T-helper 9 cell (primary cell): ENCODE data around the gene MYH14.
"Not testable (repeated sequence)": the region's sequence is repeated elsewhere in the genome, so short reads cannot be mapped to it uniquely, and the experiment has no call there.

ENCODE experiments used
- DNase-seq: peaks from one replicate; pipeline ENCODE4 v3.0.0-alpha.2; 2020

The MYH14 gene

DNA sequence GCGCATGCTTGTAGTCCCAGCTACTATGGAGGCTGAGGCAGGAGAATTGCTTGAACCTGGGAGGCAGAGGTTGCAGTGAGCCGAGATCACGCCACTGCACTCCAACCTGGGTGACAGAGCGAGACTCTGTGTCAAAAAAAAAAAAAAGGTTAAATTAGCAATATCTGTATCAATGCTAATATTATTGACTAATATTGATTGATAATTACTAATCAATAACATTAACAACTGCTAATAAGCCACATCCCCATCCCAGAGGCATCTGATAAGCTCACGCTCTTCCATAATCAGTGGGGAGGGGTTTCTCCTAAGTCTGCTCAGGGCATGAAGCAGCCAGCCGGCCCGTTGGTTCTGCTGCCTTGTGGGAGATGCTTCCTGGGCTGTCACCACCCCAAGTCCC lies 24.7 kb downstream of the MYH14 start:
- DNase-seq, result not testable (repeated sequence)

DNA sequence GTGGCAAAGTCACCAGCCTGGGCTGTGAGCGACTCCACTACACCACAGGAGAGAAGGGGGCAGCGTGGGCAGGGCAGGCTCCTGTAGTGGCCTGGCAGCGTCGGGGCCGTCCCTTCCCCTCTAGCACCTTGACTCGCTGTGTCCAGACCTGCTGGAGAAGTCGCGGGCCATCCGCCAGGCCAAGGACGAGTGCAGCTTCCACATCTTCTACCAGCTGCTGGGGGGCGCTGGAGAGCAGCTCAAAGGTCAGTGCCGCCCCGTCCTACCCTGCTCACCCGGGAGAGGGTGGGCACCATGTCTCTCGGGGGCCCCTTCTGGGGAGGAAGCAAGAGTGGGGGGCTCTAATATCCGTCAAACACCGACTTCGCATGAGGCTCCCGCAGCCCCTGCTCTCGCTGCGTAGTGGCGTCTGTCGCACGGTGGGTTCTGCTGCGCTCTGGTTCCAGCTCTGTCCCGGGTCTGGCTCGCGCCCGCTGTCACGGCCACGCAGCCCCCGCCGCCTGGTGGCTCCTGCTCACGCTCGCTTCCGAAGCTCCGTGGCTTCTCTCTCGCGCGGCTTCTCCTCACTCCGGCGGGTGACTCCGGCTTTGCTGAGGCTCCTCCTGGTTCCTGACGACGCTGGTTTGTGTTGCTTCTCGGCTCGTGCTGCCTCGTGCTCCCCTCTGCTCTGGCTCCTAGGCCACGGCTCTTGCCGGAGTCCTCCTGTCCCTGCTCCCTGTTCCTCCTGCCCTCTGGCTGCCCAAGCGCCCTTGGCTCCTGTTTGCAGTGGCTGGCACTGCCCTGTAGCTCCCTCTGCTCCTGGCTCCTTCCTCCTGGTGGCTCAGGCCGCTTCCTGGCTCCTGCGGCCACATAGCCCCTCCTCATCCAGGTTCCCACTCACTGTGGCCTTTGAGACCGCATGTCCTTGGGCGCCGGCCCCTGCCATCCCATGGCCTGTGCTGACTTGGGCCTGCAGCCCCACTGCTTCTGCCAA lies 27.2 kb downstream of the MYH14 start:
- DNase-seq, result no peak

DNA sequence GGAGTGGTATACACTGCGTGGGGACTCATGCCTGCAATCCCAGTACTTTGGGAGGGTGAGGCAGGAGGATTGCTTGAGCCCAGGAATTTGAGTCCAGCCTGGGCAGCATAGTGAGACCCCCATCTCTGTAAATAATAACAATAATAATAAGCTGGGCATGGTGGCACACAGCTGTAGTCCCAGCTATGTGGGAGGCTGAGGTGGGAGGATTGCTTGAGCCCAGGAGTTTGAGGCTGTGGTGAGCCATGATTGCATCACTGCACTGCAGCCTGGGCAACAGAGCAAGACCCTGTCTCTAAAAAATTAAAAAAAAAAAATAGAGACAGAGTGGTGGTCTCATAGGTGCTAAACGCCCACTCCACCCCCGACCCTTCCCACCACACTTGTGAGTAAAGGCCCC lies 28.0 kb downstream of the MYH14 start:
- not testable (repeated sequence) for DNase-seq

DNA sequence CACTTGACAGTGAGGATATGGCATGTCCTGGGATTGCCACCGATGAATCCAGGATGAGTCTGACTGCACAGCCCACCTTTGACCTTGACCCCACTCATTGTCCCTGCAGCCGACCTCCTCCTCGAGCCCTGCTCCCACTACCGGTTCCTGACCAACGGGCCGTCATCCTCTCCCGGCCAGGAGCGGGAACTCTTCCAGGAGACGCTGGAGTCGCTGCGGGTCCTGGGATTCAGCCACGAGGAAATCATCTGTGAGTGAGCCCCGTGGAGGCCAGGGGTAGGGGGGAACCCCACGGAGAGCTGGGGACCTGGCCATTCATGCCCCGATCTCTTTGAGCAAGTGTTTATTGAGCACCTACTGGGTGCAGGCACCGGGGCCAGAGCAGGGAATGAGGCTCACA lies 28.4 kb downstream of the MYH14 start:
- no peak for DNase-seq

DNA sequence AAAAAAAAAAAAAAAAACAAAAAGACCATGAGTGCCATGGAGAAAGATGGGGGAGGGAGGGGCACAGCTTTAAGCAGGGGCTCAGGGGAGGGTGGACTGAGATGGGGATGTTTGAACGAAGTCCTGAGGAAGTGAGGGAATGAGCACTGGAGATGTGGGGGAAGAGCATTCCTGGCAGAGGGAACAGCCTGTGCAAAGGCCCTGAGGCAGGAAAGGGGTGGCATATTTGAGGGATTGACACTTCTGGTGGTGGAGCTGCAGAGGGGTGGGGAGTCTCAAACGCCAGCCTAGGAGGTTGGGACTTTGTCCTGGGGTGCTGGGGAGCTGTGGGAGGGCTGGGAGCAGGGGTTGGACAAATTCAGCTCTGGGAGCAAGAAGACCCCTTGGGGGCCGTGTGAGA lies 29.2 kb downstream of the MYH14 start:
- no peak for DNase-seq

DNA sequence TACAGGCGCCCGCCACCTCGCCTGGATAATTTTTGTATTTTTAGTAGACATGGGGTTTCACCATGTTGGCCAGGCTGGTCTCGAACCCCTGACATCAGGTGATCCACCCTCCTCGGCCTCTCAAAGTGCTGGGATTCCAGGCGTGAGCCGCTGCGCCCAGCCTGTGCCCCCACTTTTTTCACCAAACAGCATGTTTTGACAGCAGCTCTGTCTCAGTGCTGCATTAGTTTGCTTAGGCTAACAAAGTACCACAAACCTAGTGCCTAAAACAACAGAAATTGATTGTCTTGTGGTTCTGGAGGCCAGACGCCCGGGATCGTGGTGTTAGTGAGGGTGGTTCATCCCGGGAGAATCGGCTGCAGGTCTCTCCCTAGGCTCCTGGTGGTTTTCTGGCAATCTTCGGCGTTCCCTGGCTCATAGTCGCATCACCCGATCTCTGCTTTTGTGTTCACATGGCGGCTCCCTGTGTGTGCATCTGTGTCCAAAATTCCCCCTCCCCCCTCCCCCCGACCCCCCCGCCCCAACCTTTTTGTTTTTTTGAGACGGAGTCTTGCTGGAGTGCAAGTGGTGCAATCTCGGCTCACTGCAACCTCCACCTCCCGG lies 30.0 kb downstream of the MYH14 start:
- no peak for DNase-seq

DNA sequence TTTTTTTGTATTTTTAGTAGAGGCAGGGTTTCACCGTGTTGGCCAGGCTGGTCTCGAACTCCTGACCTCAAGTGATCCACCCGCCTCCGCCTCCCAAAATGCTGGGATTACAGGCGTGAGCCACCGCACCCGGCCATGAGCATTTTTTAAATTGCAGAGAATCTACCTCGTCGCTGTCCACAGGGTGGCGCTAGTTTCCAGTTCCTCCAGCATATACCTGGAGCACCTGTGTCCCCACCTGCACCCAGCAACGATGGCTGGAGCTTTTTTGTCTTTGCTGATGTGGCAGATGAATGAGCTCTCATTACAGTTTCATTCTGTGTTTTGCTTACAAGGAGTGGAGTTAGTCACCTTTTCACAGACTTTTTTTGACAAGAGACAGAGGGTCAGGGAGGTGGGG lies 34.1 kb downstream of the MYH14 start:
- not testable (repeated sequence) for DNase-seq

DNA sequence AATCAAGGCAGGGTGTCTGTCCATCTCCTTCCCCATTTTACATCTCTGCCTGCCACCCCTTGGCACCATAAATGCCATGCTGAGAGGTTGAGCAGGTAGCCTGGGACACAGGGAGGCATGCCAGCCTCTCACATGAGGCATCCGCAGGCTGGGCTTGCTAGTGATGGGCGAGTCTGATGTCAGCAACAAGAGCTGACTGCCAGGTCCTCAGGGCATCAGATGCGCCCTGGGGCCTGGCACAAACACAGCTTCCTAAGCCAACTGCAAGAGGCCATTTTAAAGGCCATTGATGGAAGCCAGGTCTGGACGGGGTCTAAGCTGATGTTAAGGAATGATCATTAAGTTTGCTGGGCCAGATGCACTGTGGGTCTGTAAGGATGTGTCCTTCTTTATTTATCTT lies 34.6 kb downstream of the MYH14 start:
- no peak for DNase-seq

DNA sequence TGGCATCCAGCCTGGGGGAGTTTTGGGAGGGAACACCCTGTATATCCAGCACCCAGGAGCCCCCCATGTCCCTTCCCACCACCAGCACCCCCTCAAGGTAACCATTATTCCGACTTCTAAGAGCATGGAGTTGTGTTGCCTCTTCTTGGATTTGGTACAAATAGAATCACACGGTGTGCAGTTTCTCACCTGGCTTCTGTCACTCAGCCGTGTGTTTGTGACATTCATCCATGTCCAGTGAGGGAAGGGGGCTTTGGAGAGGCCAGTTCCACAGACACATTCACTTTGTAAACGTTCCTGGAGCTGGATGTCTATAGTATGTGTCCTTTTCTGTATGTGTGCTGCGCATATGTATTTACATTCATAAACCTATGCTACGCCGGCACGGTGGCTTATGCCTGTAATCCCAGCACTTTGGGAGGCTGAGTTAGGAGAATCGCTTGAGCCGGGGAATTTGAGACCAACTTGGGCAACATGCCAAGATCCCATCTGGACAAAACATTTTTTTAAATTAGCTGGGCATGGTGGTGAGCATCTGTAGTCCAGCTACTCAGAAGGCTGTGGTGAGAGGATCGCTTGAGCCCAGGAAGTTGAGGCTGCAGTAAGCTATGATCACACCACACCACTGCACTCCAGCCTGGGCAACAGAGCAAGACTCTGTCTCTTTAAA lies 36.6 kb downstream of the MYH14 start:
- DNase-seq, result no peak

DNA sequence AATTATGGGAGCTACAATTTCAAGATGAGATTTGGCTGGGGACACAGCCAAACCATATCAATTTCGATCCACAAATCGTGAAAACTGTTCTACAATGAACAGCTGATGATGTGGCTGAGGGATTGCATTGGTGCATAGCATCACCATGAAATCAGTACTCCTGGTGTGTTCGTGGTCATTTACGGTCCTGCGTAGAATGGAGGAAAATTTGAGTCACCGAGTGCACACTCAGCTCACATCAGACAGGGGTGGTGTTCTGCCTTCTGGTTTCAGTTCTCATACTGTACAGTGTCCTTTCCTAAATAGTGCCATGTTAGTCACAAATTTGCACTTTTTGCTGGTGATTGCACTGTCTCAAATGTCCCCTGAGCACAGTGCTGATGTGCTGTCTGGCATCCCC lies 39.2 kb downstream of the MYH14 start:
- no peak for DNase-seq

DNA sequence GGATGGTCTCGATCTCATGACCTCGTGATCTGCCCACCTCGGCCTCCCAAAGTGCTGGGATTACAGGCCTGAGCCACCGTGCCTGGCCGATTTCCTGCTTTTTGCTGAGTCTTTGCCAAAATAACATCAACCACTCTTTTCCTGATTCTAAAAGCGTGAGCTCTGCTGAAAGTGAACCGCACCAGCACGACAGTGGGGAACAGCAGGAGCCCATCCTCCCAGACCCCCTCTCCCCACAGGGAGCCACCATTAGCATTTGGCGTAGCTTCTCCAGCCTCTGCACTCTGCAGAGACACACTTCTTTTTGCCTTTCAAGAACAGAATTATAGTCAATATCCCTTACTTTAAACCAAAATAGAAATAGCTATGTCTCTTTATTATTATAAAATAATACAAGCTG lies 41.3 kb downstream of the MYH14 start:
- no peak for DNase-seq

DNA sequence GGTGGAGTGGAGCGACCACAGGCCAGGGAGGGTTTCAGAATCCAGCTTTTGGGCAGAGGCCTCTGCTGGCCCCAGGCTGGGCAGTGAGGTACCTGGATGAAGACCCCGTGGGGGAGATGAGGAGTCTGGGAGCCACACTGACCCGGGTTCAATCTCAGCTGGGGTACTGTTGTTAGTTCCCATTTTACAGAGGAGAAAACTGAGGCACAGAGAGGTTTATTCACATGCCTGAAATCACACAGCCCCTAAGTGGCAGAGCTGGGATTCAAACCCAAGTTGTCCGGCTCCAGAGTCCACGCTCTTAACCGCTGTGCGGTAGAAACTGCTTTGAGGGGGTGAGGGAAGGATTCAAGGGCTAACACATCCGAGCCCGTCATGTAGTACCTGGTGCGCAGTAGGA lies 45.0 kb downstream of the MYH14 start:
- DNase-seq, result no peak

DNA sequence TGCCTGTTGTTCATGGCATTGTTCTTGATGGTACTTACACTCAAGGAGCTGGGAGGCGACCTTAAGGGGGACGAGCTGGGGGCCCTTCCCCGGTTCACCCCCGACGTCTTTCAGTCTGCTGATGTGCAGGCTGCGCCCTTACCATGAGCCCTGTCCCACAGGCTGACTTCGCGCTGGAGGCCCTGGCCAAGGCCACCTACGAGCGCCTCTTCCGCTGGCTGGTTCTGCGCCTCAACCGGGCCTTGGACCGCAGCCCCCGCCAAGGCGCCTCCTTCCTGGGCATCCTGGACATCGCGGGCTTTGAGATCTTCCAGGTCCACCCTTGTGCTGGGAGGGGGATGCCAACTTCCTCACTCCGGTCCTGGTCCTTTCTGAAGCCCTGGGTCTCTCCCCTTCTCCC lies 45.4 kb downstream of the MYH14 start:
- DNase-seq, result no peak

DNA sequence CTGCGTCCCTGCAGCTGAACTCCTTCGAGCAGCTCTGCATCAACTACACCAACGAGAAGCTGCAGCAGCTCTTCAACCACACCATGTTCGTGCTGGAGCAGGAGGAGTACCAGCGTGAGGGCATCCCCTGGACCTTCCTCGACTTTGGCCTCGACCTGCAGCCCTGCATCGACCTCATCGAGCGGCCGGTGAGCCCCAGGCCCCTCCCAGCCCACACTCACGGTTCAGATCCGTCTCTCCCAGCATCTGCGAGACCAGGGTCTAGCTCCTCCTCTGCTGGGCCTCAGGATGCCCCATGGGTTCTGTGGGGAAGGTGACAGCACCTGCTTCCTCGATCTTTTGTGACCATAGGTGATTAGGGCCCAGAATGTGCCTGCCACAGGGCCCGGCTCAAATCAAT lies 46.2 kb downstream of the MYH14 start:
- DNase-seq, result no peak

DNA sequence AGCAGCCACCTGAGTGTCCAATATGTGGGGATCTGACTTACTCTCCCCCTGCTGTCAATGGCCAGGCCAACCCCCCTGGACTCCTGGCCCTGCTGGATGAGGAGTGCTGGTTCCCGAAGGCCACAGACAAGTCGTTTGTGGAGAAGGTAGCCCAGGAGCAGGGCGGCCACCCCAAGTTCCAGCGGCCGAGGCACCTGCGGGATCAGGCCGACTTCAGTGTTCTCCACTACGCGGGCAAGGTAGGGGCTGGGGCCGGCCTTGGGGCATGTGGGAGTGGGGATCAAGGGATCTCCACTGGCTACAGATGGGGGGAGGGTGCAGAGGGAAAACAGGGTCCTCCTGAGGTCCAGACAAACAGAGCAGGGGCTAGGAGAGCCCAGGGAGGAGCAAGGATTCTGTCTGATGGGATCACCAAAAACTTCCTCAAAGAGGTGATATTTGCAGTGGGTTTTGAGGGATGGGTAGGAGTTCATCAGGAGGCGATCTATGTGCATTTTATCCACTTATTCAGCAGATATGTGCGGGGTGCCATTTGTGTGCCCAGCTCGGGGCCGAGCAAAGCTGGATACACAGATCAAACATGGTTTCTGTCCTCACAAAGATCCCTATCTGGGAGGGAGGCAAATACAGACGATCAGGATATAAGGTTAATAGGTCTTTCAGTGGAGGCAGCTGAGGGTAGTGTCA lies 47.2 kb downstream of the MYH14 start:
- no peak for DNase-seq

DNA sequence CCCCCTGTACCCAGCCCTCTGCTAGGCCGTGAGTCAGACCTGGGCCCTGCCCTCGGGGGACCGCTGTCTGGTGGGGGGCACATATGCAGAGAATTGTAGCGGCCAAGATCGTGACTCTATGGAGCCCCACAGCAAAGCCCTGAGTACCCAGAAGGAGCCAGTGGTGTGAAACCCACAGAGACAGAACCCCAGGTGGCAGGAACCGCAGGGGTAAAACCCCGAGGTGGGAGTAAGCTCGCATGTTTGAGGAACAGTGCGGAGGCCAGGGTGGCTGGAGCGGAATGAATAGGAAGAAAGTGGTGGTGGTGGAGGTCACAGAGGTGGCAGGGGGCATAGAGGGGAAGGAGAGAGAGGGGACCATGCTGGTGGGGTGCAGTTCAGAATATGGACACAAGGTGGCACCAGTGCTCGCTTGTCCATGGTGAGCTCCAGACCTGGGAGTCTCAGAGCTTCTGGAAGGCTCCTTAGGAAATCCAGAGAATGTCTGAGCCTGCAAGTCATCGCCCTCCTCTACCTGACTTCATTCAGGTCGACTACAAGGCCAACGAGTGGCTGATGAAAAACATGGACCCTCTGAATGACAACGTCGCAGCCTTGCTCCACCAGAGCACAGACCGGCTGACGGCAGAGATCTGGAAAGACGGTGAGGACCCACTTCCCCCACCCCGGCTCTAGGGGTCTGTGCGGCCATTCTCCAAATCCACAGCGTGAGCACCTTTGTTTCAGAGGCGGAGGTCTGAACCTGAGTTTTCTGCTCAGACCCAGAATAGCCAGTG lies 48.9 kb downstream of the MYH14 start:
- peak; percentile 9 for DNase-seq

DNA sequence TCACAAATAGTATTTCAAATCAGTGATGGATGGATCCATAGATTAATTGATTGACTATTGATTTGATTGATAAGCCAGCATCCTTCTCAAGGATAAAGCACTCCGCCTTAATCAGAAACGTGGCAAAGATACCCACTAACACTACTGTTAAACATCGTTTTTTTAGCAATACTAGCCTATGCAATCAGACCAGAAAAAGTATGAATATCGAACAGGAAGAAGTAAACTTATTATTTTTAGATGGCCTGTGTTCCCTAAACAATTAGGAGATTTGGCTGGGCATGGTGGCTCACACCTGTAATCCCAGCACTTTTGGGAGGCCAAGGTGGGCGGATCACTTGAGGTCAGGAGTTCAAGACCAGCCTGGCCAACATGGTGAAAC lies 49.5 kb downstream of the MYH14 start:
- DNase-seq, result no peak

DNA sequence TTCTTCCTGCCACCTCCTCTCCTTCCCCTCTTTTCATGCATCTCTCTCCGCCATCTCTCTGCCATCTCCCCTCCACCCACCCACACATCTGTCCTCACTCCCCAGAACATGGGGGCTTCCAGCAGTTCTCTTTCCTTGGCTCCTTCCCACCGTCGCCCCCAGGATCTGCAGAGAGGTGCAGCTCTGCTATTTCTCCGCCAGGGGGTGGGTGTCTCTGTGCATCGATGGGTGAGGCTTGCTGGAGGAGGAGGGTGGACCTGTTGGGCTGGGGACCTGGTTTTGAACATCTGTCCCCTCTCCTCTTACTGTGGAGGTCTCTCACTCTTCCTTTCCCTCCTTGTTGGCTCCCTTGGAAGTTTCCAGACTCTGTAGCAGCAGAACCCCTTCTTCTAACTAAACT lies 51.7 kb downstream of the MYH14 start:
- DNase-seq, result no peak

DNA sequence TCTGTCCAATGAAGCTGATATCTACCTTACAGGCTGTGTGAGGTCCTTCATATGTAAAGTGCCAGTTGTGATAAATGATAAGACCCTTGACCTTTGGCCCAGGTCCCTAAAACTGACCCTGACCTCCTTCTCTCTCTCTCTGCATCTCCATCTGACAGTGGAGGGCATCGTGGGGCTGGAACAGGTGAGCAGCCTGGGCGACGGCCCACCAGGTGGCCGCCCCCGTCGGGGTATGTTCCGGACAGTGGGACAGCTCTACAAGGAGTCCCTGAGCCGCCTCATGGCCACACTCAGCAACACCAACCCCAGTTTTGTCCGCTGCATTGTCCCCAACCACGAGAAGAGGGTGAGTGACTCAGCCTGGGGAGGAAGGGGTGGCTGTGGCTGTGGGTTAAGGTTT lies 53.7 kb downstream of the MYH14 start:
- no peak for DNase-seq

DNA sequence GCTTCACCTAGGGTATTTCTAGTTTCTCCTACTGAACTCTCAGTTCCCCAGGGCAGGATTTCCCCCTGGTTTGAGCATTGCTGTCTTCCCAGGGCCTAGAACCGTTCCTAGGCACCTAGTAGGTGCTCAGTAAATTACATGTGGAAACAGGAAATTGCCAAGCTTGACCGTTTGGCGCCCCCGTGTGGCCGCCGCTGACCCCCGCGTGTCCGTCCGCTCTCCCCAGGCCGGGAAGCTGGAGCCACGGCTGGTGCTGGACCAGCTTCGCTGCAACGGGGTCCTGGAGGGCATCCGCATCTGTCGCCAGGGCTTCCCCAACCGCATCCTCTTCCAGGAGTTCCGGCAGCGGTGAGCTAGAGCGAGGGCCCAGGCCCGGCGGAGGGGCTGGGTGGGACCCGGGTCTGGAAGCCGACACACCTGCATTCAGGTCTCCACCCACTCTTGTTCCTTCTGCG lies 55.5 kb downstream of the MYH14 start:
- no peak for DNase-seq

DNA sequence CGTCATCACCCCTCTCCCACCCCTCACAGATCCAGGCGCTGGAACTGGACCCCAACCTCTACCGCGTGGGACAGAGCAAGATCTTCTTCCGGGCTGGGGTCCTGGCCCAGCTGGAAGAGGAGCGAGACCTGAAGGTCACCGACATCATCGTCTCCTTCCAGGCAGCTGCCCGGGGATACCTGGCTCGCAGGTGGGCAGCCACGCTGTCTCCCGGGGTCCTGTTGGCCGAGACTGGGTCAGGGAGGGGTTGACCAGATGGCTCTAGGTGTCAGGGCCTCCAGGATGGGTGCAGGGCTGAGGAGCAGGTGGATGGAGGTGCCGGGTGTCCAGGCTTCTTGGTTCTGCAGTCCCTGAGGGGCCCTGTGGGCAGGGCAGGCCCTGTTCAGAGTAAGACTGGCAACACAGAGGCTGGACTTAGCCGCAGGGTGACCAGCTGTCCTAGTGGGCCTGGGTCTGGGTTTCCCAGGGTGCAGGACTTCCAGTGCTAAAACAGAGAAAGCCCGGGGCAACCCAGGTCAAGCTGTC lies 58.1 kb downstream of the MYH14 start:
- no peak for DNase-seq

DNA sequence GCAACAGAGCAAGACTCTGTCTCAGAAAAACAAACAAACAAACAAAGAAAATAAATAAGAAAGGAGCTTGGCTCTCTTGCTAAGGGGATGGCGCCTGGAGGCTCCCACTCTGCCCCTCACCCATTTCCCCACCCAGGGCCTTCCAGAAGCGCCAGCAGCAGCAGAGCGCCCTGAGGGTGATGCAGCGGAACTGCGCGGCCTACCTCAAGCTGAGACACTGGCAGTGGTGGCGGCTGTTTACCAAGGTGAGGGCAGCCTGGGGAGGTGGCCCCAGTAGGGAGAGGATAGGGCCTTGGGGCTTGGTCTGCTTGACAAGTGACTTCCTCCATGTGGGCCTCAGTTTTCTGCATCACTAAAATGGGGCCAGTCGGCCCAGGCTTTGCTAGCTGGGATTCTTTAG lies 59.8 kb downstream of the MYH14 start:
- DNase-seq, result no peak
